Stimulated activated CD4-positive, alpha-beta T cell treated with anti-CD3 and anti-CD28 coated beads, Interleukin-1b, Interleukin-23, amount 100 ng/mL, for 1 hour (primary cell): ENCODE results near the gene SDHAF2.
"Not testable (repeated sequence)": the region's sequence is repeated elsewhere in the genome, so short reads cannot be mapped to it uniquely, and the experiment has no call there.

Experiments
- DNase-seq, 2 donors: peaks; one replicate each; pipeline ENCODE4 v3.0.0-alpha.2; 2020; ENCODE audit warnings: low read depth in 2 of 2

Gene SDHAF2

DNA sequence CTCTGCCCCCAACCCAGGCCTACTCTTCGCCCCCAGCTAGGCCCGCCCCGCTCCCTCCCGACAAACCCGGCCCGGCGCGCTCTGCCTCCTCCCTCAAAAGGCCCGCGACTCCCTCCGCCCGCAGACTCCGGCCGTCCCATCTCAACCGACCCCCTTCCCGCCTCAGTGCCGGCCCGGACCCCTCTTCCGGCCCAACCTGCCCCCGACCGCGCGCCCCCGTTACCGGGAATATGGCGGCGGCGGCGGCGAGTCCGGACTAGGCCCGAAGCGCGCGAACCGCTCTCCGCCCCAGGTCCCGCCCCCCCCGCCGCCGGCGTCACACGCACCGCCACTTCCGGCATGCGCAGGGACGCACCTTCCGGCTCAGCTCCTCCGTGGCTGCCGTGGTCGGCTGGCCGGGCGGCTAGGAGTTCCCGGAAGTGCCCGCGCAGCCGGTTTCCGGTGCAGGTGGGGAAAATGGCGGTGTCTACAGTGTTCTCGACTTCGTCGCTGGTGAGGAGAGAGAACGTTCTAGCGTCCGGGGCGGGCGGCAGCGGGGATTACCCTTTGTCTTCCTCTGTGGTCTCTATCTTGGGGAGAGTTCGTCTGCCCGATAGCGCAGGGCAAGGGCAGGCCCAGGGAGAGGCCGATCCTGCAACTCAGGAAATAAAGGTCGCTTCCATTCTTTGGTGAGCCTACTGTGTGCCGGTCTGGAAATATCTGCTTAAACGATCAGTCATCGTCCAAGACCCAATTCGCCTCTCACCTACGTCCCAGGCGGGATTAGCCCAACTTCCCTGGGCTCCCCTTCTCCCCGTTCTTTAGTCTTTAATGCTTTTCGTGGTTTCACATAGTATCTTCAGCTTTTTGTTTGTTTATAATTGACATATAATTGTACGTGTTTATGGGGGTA is at the start of gene SDHAF2, which contains the start of gene CPSF7:
Gene SDHAF2, plus strand, starts transcription at position 434 of the 892 bp plus-strand sequence. Its CDS starts 23 bp downstream, at position 457.
Gene CPSF7, minus strand, starts transcription at position 285 of the 892 bp plus-strand sequence. CDS start 740 bp downstream, outside the sequence.
- peak; percentile 90 to 96 for DNase-seq

DNA sequence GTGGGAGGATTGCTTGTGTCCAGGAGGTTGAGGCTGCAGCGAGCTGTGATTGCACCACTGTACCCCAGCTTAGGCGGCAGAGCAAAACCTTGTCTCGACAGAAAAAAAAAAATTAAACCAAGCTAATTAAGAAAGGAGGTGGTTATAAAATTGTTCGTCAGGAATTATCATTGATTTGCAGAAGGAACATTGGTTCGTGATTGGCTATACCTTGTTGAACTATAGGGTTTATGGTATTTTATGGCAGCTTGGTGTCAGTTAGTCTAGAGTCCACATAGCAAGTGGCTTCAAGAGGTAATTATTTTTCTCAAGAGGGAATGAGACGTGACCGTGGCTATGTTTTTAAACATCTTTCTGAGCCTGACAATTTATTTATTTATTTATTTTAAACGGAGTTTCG is 49.0 kb upstream of the SDHAF2 start:
- DNase-seq = no peak

- not testable (repeated sequence) for DNase-seq
Measured at GRCh38 chr11:61383859-61384258, 46.1 kb upstream of the SDHAF2 start.

GRCh38 chr11:61384271-61385242 is 45.4 kb upstream of the SDHAF2 start:
- DNase-seq = no peak

GRCh38 chr11:61390161-61390560 is 39.8 kb upstream of the SDHAF2 start:
- DNase-seq = no peak

DNA sequence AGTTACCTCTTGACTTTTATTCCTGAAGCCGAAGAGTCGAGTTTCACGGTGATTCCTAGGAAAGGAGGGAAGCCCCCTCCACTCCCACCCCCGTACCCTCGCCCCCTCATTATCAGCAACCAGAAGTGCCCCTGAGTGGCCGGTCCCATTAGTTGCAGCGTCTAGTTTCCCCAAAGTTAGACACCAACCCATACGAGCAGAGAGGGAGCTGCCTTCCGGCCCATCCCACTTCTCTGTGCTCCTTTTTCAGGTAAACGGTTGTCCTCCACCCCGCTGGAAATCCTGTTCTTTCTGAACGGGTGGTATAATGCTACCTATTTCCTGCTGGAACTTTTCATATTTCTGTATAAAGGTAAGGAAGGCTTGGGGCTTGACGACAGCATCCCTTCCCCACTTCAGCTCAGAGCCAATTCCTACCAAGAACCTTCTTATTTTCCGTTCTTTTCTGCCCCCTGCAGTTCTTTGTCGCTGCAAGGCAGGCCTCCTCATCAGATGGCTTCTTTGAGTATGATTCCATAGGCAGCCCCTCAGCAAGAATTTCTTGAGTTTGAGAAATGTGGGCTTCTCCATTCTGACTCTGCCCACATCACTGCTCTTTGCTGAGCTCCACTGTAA is 36.8 kb upstream of the SDHAF2 start:
- no peak for DNase-seq

DNA sequence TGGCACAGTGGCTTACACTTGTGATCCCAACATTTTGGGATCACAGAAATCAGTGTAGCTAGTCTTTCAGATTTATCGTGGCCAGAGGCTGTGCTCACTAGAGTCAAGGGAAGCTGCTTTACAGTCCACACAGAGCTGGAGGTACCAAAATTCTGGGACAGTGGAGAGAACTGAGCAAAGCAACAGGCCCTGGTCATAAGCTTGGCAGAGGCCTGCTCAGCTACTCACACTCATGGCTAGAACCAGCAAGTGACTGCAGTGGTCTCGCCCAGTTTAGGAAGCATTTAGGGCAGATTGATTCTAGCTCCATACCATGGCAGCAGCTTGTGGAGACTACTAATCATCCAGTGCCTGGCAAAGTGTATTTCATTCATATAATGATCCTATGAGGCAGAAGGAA is 28.8 kb upstream of the SDHAF2 start:
- no peak for DNase-seq

GRCh38 chr11:61401573-61401972 is 28.4 kb upstream of the SDHAF2 start:
- no peak for DNase-seq

- DNase-seq = no peak
Measured at GRCh38 chr11:61403658-61404057, 26.3 kb upstream of the SDHAF2 start.

DNA sequence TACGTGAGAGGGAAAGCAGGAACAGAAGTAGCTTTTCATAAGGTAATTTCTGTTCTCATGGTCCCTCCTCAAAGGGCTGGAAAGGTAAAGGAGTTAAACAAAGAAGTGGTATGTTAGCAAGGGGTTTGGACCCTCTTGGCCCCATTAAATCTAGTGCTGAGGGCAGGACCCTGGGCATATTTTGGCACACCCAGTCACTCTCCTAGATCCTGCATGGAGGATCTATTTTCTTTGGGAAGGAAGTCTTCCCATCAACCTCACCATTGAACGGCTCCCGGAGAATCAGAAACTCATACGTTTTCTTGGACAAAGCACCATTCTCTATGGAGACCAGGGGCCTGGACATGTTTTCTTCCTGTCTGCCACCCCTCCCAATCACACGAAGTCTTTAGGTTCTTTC is 25.8 kb upstream of the SDHAF2 start:
- no peak for DNase-seq

GRCh38 chr11:61404641-61405040 is 25.3 kb upstream of the SDHAF2 start:
- no peak for DNase-seq

GRCh38 chr11:61406067-61406466 is 23.9 kb upstream of the SDHAF2 start:
- DNase-seq = no peak

DNA sequence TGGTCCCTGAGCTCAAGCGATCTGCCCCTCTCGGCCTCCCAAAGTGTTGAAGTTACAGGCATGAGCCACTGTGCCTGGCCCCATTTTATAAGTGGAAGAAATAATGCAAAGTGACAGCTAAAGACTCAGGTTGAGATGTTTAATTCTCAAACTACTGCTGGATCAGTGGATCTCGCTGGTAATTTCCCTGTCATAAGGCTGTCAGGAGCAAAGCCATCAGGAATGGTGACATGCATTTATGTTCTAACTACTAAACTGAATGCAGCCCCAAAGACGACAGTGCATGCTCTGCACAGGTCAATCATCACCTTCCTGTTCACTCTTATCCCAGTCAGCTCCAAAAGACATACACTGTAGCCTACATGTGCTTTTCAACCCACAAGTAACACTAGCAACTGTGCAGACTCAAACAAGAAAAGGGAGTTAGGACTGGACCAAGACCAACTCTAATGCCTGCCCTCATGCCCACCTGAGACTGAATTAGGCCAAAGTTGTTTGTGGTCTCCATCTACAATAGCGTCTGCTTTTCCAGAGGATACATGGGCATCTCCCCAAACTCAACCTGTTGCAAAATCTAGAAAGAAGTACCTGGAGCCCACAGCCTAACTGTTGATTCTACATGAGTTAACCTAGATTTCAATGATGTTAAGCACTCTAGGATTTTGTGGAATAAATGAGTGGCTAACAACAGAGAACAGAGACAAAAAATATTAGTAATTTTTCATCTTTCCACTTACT is 22.8 kb upstream of the SDHAF2 start:
- DNase-seq = no peak

GRCh38 chr11:61411589-61411988 is 18.3 kb upstream of the SDHAF2 start:
- DNase-seq = no peak

DNA sequence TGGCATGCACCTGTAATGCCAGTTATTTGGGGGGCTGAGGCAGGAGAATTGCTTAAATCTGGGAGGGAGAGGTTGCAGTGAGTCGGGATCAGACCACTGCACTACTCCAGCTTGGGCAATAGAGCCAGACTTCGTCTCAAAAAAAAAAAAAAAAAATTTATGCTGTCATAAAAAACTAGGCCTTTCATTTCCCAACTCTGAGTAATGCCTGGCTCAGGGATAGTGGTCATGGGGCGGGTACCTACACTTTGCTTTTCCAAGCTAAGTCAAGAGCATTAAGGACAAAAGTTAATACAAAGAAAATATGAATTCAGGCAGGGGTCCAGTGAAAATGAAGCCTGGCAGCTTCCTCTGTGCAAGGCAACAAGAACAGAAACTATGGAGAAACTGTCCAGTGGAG is 16.4 kb upstream of the SDHAF2 start:
- no peak for DNase-seq

DNA sequence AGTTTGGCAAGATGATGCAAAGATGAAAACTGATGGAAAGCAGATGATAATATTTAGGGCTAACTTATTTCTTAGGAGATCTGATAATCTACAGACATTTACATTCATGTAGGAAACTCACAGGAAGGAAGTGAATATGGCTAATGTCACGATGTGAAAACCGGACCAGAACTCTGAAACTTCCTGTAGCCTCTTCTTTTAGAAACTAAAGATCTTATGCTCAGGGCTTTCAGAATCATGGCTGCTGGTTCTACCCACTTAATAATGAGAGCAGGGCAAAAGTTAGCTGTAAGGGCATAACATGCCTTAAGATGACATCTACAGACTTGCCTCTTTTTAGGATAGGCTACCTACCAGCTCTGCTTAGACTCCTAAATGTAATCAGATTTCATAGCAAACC is 15.4 kb upstream of the SDHAF2 start:
- no peak for DNase-seq

DNA sequence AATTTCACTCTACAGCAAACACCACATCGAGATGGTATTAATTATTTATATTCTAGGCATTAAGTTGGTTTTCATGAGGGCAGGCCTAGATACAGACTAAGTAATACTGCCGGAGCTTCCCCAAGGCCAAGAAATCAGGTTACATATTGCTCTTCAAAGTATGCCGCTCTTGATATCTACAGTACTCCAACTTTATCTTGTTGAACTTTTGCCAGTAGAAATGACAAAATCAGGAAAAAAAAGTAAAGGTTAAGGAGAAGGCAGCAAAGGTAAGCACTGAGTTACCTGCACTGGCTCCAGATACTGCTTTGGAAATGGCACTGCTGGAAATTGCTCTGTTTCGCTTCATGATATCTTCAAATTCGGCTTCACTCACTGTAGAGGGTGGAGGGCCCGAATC is 14.5 kb upstream of the SDHAF2 start:
- DNase-seq = no peak

DNA sequence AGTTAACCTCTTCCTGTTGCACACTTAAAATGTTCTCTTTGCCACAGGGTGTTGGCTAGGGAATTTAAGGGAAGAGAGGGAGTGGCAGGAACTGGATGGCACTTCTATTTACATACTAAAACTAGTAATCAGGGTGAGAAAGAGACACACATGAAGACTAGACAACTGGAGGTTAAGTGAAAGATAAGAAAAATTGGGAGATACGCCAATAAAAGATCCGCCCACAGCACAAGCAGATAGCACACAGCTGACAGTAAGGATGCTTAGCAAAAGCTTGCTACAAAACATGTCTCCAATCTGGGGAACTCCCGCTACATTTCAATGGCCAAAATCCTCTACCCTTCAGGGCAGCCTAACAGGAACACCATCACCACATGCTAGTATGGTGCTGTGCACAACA is 13.0 kb upstream of the SDHAF2 start:
- no peak for DNase-seq

GRCh38 chr11:61417670-61418069 is 12.3 kb upstream of the SDHAF2 start:
- DNase-seq = no peak

DNA sequence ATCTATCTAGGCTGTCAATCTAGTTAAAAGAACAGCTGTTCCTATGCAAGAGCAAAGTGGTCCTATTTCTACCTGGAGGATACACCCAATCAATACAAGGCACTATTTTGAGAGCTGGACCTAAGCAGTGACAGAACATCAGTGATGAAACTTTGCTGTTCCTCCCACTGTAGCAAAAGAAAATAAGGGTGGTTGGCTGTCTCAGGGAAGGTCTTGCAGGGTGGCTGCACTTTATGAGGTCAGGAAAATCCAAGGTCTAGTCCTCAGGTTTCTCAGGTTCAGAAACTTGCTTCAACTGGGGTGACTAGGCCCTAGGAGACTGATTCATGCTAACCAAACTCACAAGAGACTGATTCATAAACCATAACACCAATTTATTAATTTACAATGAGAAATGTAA is 11.8 kb upstream of the SDHAF2 start:
- DNase-seq = no peak

- DNase-seq = no peak
Measured at GRCh38 chr11:61422226-61422625, 7.7 kb upstream of the SDHAF2 start.
